SK-N-SH treated with all-trans-retinoic acid at 6 μM for 48 hours (cell line): Measurements from ENCODE around the gene RREB1.

Experiments
- ATAC-seq: fragments of 200-7000 bp; cut with Tn5 transposase; 3 replicates; pipeline ENCODE4 v1.9.1; 2020; ENCODE audit warnings: mild to moderate bottlenecking, moderate library complexity
- ARNTL ChIP-seq: fragments of 450-650 bp; formaldehyde crosslinking; IDR thresholded peaks from 2 replicates; pipeline ENCODE4 v1.5.0; 2020; ENCODE audit warnings: low read depth, mild to moderate bottlenecking, moderate library complexity, borderline replicate concordance
- BACH2 ChIP-seq: fragments of 250-450 bp; sonication (Bioruptor Pico); IDR thresholded peaks from 2 replicates; pipeline ENCODE4 v1.9.0; 2021; ENCODE audit warnings: mild to moderate bottlenecking, borderline replicate concordance
- CSDC2 ChIP-seq: fragments of 250-450 bp; sonication (Bioruptor Pico); IDR thresholded peaks from 2 replicates; pipeline ENCODE4 v1.5.0; 2020; ENCODE audit warnings: mild to moderate bottlenecking, moderate library complexity
- CSRNP3 ChIP-seq: fragments of 250-450 bp; sonication (Bioruptor Pico); IDR thresholded peaks from 2 replicates; pipeline ENCODE4 v1.5.1; 2021; ENCODE audit warnings: mild to moderate bottlenecking, moderate library complexity
- ESRRG ChIP-seq: fragments of 250-450 bp; sonication (Bioruptor Pico); IDR thresholded peaks from 2 replicates; pipeline ENCODE4 v1.6.1; 2021; ENCODE audit warnings: mild to moderate bottlenecking
- GLIS3 ChIP-seq: fragments of 250-450 bp; sonication (Bioruptor Pico); IDR thresholded peaks from 2 replicates; pipeline ENCODE4 v1.5.0; 2020; ENCODE audit warnings: mild to moderate bottlenecking, moderate library complexity
- ISL1 ChIP-seq: fragments of 250-450 bp; sonication (Bioruptor Pico); IDR thresholded peaks from 2 replicates; pipeline ENCODE4 v2.1.2; 2022; ENCODE audit warnings: mild to moderate bottlenecking, moderate library complexity
- OSR1 ChIP-seq: fragments of 250-450 bp; sonication (Bioruptor Pico); IDR thresholded peaks from 2 replicates; pipeline ENCODE4 v1.8.0; 2022; ENCODE audit warnings: moderate library complexity, mild to moderate bottlenecking, inconsistent platforms
- POU6F1 ChIP-seq: fragments of 250-450 bp; sonication (Bioruptor Pico); IDR thresholded peaks from 2 replicates; pipeline ENCODE4 v1.8.0; 2021; ENCODE audit warnings: low read depth, mild to moderate bottlenecking, moderate library complexity, borderline replicate concordance
- PPARA ChIP-seq: fragments of 250-450 bp; sonication (Bioruptor Pico); IDR thresholded peaks from 2 replicates; pipeline ENCODE4 v1.5.0; 2020; ENCODE audit warnings: mild to moderate bottlenecking, borderline replicate concordance
- RARB ChIP-seq: fragments of 250-450 bp; sonication (Bioruptor Pico); IDR thresholded peaks from 2 replicates; pipeline ENCODE4 v1.8.0; 2021; ENCODE audit warnings: mild to moderate bottlenecking, moderate library complexity
- SNAI2 ChIP-seq: fragments of 250-450 bp; sonication (Bioruptor Pico); IDR thresholded peaks from 2 replicates; pipeline ENCODE4 v1.5.0; 2020; ENCODE audit warnings: mild to moderate bottlenecking, moderate library complexity
- TOX ChIP-seq: fragments of 250-450 bp; sonication (Bioruptor Pico); IDR thresholded peaks from 2 replicates; pipeline ENCODE4 v1.8.0; 2021; ENCODE audit warnings: mild to moderate bottlenecking, moderate library complexity, borderline replicate concordance
- ZFP3 ChIP-seq: fragments of 250-450 bp; sonication (Bioruptor Pico); IDR thresholded peaks from 2 replicates; pipeline ENCODE4 v1.5.0; 2020; ENCODE audit warnings: mild to moderate bottlenecking, moderate library complexity
- ZFP30 ChIP-seq: fragments of 450-650 bp; formaldehyde crosslinking; IDR thresholded peaks from 2 replicates; pipeline ENCODE4 v1.5.0; 2022; ENCODE audit warnings: mild to moderate bottlenecking, moderate library complexity
- ZNF565 ChIP-seq: fragments of 450-650 bp; formaldehyde crosslinking; conservative IDR thresholded peaks from 2 replicates; pipeline ENCODE4 v1.5.0; 2020; ENCODE audit warnings: low read depth, mild to moderate bottlenecking, moderate library complexity
- ZNF70 ChIP-seq: fragments of 450-650 bp; formaldehyde crosslinking; IDR thresholded peaks from 2 replicates; pipeline ENCODE4 v1.5.0; 2020; ENCODE audit warnings: mild to moderate bottlenecking, moderate library complexity
- ZNF8 ChIP-seq: fragments of 450-650 bp; formaldehyde crosslinking; IDR thresholded peaks from 2 replicates; pipeline ENCODE4 v1.5.0; 2020; ENCODE audit warnings: mild to moderate bottlenecking, moderate library complexity
- TF ChIP-seq, protein P1 (sequence below): fragments of 250-450 bp; sonication (Bioruptor Pico); IDR thresholded peaks from 2 replicates; pipeline ENCODE4 v1.8.0; 2020; ENCODE audit warnings: mild to moderate bottlenecking, moderate library complexity, borderline replicate concordance
- TF ChIP-seq, protein P2 (sequence below): fragments of 250-450 bp; sonication (Bioruptor Pico); IDR thresholded peaks from 2 replicates; pipeline ENCODE4 v1.5.1; 2020; ENCODE audit warnings: low read depth, mild to moderate bottlenecking, moderate library complexity

Gene RREB1

DNA sequence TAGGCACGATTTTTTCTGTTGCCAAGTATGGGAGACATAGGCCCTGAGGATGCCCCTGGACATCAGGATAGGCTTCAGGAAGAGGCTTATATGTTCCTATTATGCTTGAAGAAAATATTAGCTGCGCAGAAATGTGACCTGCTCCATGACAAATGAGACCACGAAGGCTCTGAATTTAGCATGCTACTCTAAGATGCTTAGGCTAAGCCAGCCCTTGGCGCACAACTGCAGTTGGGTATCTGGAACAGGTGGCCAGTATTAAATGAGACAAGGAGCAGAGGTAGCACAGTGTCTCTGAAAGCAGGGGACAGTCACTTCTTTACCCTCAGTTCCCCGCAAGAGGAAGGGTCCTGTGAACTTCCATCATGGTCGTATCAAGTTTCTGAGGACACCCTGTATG, 90.0 kb downstream of the RREB1 start:
- ATAC-seq, result no peak
- TF ChIP-seq ZFP3 (CRISPR knock-in tag), result no peak
- no peak for TF ChIP-seq ISL1 (CRISPR knock-in tag)
- TF ChIP-seq ZNF565 (CRISPR knock-in tag), result no peak
- TF ChIP-seq SNAI2 (CRISPR knock-in tag), result no peak
- TF ChIP-seq BACH2 (CRISPR knock-in tag), result no peak
- no peak for TF ChIP-seq PPARA (CRISPR knock-in tag)
- TF ChIP-seq CSDC2 (CRISPR knock-in tag), result no peak
- TF ChIP-seq, all 23 proteins: peak for 0

DNA sequence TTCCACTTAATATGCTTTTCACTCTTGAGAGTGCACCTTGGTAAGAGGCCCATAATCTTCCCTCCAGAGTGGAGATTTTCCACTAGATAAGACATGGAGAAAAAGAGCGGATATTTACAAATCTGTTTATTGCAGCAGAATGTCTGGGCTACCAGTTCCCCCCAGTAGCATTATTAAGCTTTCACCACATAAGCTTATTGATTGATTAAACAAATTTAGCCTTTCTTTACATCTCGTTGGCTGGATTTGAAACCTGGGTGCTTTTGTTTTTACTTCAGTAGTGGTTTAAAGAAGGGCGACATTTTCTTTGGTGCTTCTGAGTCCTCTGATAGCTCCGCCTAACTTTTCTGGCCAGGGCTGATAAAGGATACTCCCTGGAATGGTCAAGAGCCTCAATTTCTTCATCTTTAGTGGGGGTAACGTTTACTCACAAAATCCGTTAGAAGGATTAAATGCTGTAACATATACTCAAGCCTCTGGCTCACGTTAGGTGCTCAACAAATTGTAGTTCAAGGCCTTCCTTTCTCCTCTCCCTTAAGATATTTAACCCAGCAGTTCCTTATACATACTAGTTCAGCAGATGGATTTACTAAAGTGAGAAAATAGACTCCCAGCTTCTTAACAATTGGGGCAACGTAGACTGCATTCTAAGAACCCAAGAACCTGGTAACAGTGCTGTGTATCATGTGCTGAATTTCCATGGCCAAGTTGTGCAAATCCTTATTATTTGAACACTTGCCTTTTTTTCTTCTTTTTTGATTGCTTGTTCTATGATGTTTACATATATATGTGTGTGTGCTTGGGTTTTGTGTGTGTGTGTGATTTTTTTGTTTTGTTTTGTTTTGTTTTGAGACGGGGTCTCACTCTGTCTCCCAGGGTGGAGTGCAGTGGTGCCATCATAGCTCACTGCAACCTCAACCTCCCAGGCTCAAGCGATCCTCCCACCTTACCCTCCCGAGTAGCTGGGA, 91.4 kb downstream of the RREB1 start:
- TF ChIP-seq ZNF8 (CRISPR knock-in tag) (no peak), OSR1 (CRISPR knock-in tag) (no peak), GLIS3 (CRISPR knock-in tag) (no peak), ESRRG (CRISPR knock-in tag) (no peak), RARB (CRISPR knock-in tag) (no peak), ARNTL (CRISPR knock-in tag) (no peak)
- TF ChIP-seq, protein P1, sequence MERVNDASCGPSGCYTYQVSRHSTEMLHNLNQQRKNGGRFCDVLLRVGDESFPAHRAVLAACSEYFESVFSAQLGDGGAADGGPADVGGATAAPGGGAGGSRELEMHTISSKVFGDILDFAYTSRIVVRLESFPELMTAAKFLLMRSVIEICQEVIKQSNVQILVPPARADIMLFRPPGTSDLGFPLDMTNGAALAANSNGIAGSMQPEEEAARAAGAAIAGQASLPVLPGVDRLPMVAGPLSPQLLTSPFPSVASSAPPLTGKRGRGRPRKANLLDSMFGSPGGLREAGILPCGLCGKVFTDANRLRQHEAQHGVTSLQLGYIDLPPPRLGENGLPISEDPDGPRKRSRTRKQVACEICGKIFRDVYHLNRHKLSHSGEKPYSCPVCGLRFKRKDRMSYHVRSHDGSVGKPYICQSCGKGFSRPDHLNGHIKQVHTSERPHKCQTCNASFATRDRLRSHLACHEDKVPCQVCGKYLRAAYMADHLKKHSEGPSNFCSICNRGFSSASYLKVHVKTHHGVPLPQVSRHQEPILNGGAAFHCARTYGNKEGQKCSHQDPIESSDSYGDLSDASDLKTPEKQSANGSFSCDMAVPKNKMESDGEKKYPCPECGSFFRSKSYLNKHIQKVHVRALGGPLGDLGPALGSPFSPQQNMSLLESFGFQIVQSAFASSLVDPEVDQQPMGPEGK, result no peak
- TF ChIP-seq, protein P2, sequence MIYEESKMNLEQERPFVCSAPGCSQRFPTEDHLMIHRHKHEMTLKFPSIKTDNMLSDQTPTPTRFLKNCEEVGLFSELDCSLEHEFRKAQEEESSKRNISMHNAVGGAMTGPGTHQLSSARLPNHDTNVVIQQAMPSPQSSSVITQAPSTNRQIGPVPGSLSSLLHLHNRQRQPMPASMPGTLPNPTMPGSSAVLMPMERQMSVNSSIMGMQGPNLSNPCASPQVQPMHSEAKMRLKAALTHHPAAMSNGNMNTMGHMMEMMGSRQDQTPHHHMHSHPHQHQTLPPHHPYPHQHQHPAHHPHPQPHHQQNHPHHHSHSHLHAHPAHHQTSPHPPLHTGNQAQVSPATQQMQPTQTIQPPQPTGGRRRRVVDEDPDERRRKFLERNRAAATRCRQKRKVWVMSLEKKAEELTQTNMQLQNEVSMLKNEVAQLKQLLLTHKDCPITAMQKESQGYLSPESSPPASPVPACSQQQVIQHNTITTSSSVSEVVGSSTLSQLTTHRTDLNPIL (CRISPR knock-in tag), result no peak
- no peak for ATAC-seq

DNA sequence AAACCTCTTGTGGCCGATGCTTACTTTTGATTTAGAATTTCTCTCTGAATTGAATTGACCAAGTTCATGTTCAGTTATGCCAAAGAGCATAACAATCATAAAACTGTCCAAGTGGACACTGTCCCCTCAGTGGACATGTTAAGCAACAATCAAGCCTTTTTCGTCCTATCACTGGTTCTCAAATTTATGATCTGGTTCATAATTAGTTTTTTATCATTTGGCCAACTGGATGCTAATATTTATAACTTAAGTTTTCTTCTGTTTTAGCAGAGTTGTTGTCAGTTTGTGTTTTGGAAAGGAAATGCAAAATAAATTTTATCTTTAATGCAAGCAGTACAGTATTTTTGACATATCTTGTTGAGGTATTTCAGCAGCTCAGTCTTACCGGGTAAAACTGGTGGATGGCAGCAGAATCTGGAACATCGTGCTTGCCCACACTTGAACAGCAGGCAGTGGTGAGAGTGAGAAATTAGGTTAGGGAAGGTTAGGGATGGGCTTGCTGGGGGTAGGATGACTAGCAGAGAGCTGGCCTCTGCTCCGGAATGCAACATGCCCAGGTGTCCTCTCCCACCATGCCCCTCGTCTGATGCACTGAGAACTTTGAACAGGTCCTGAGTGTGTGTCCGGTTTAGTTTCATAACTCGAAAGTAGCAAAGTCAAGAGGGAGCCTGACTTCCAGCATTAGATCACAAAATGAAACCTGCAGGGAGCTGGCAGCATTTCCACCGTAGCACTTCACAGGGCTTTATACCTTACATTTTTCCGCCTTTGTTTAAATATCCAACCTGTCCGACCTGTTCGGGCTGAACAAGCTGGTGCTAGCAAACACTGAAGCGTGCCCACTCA, 93.1 kb downstream of the RREB1 start:
- TF ChIP-seq ESRRG (CRISPR knock-in tag), result no peak
- no peak for TF ChIP-seq BACH2 (CRISPR knock-in tag)
- no peak for TF ChIP-seq ZNF8 (CRISPR knock-in tag)
- TF ChIP-seq ISL1 (CRISPR knock-in tag), result no peak
- TF ChIP-seq ZNF70 (CRISPR knock-in tag), result no peak
- no peak for TF ChIP-seq TOX (CRISPR knock-in tag)
- TF ChIP-seq ARNTL (CRISPR knock-in tag), result no peak
- no peak for TF ChIP-seq ZFP30 (CRISPR knock-in tag)
- TF ChIP-seq RARB (CRISPR knock-in tag), result no peak
- no peak for ATAC-seq

DNA sequence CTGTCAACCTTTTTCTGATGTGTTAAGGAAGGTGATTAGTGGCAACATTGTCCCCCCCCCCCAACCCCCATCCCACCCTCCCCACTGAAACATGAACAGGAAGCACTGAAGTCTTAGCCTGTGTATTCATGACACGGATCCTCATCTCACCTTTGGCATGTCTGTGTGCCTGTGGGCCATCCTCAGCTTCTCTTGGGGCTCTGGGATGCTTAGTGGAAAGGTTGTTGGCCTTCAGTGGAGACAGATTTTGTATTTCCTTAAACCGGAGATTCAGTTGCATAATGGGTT, 93.6 kb downstream of the RREB1 start:
- ATAC-seq, result no peak
- TF ChIP-seq ZNF70 (CRISPR knock-in tag), result no peak

GRCh38 chr6:7201732-7202541, 94.2 kb downstream of the RREB1 start:
- ATAC-seq, result no peak
- TF ChIP-seq POU6F1 (no peak), CSRNP3 (no peak), GLIS3 (CRISPR knock-in tag) (no peak), BACH2 (CRISPR knock-in tag) (no peak)
- TF ChIP-seq, protein P1, result no peak
